CD4-positive, CD25-positive, alpha-beta regulatory T cell (primary cell): Measurements from ENCODE around the gene SUSD6. TPM values are rescaled to one million over a fixed set of nuclear protein-coding genes. Genes with fewer than 3 reads are reported as not detected.
"Not testable (repeated sequence)": the region's sequence is repeated elsewhere in the genome, so short reads cannot be mapped to it uniquely, and the experiment has no call there.

ENCODE experiments used
- ATAC-seq, 2 donors: fragments of 150-1000 bp; cut with Tn5 transposase; one replicate each; pipeline ENCODE4 v1.10.0; 2021; ENCODE audit warnings: low read depth in 2 of 2, moderate number of reproducible peaks in 2 of 2, moderate library complexity in 1 of 2
- DNase-seq, 3 donors: peaks; one replicate each; pipeline versions ENCODE4 v3.0.0 to v3.0.0-alpha.2; 2012 to 2022; ENCODE audit warnings: mixed read lengths in 1 of 3
- H3K27ac ChIP-seq: one replicate; pipeline ENCODE4 v1.7.0; 2013; ENCODE audit warnings: mild to moderate bottlenecking, low read length; ENCODE audit not compliant: insufficient read depth, poor library complexity, severe bottlenecking
- H3K27me3 ChIP-seq: one replicate; pipeline ENCODE4 v1.7.0; 2013; ENCODE audit warnings: low read length; ENCODE audit not compliant: control insufficient read depth, insufficient read depth
- H3K36me3 ChIP-seq: one replicate; pipeline ENCODE4 v1.7.0; 2013; ENCODE audit warnings: mild to moderate bottlenecking, low read length, moderate library complexity; ENCODE audit not compliant: control insufficient read depth, insufficient read depth
- H3K4me1 ChIP-seq: 2 replicates; pipeline ENCODE4 v1.7.0; 2013; ENCODE audit warnings: mild to moderate bottlenecking, low read length; ENCODE audit not compliant: insufficient read depth, control insufficient read depth, poor library complexity, severe bottlenecking
- H3K4me3 ChIP-seq: one replicate; pipeline ENCODE4 v1.7.0; 2013; ENCODE audit warnings: low read depth, mild to moderate bottlenecking, low read length, moderate library complexity
- H3K9me3 ChIP-seq, 2 experiments: 1 replicate in 1 of 2; 2 replicates in 1 of 2; pipeline ENCODE4 v1.7.0; 2013; ENCODE audit warnings: low read length in 2 of 2, mild to moderate bottlenecking in 1 of 2, moderate library complexity in 1 of 2; ENCODE audit not compliant: control insufficient read depth in 2 of 2
- H3K27ac Mint-ChIP-seq, 3 donors: one replicate each; pipeline ENCODE4 v1.8.0; 2020 to 2022; ENCODE audit warnings: mild to moderate bottlenecking in 3 of 3, mixed read lengths in 3 of 3, moderate library complexity in 2 of 3
- H3K27me3 Mint-ChIP-seq: one replicate; pipeline ENCODE4 v1.8.0; 2022; ENCODE audit warnings: mild to moderate bottlenecking, mixed read lengths
- H3K36me3 Mint-ChIP-seq: one replicate; pipeline ENCODE4 v1.8.0; 2020; ENCODE audit warnings: mixed read lengths
- H3K4me1 Mint-ChIP-seq, 4 donors: one replicate each; pipeline ENCODE4 v1.8.0; 2020 to 2022; ENCODE audit warnings: mixed read lengths in 4 of 4, mild to moderate bottlenecking in 1 of 4
- H3K4me3 Mint-ChIP-seq, 4 donors: one replicate each; pipeline ENCODE4 v1.8.0; 2020 to 2022; ENCODE audit warnings: mild to moderate bottlenecking in 4 of 4, mixed read lengths in 4 of 4, moderate library complexity in 3 of 4
- H3K9me3 Mint-ChIP-seq, 7 donors: one replicate each; pipeline ENCODE4 v1.8.0; 2020 to 2022; ENCODE audit warnings: mixed read lengths in 7 of 7, mild to moderate bottlenecking in 3 of 7, moderate library complexity in 2 of 7
- polyA plus RNA-seq, 4 donors: library from polyadenylated mRNA; unstranded; fragments of 300-500 nt; fragmentation: Illumina TruSeq; gene quantifications; one replicate each; pipeline ENCODE4 v1.2.3, GENCODE V29; 2021
- total RNA-seq: library from RNA; stranded (reverse); gene quantifications from one replicate; pipeline ENCODE4 v1.2.3, GENCODE V29; 2022

The SUSD6 gene
- total and polyA plus RNA-seq, 5 donors from 2014 or later: 7.7 to 101 (median 9.6) TPM

DNA sequence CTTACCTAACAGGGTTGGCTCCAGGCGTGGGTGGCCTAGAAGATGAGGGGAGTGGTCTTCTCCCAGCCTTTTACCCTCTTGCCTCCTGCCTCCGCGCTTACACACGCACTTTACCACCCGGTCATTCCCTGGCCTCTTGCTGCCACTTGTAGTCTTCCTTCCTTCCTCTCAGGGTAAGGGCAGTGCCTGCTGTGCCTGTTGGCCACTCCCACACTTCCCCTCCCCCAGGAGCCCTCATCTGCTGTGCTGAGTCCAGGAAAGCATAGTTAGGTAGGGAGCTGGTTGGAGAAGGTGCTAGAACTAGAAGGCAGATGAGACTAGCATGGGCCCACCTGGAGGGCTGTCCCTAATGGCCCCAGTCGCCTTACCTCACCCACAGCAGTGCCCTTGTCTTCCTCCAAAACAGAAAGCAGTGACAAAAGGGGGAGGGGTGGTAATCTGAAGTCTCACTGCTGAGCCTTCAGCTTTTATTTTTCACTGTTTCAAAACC lies 101.2 kb downstream of the SUSD6 start:
- peaks cover 5 to 49% (median 36%) of the 10 kb centered on the region in 4 donors for H3K4me1 Mint-ChIP-seq
- H3K36me3 Mint-ChIP-seq: peaks cover 39% of the 10 kb centered on the region
- no peaks in the 10 kb centered on the region for H3K9me3 Mint-ChIP-seq
- Histone ChIP-seq H3K27me3 (no peaks in the 10 kb centered on the region), H3K4me3 (no peak overlapping the region), H3K4me1 (peaks cover 25% of the 10 kb centered on the region), H3K9me3 (no peaks in the 10 kb centered on the region), H3K36me3 (peaks cover 53% of the 10 kb centered on the region), H3K27ac (no peak overlapping the region)
- peak overlapping the region in 2 of 3 donors; percentile 67 to 86 for H3K27ac Mint-ChIP-seq
- peak in 1 of 3 donors; percentile 77 for DNase-seq
- no peaks in the 10 kb centered on the region for H3K27me3 Mint-ChIP-seq
- peak overlapping the region in 2 of 4 donors; percentile 29 to 73 for H3K4me3 Mint-ChIP-seq
- no peak for ATAC-seq

DNA sequence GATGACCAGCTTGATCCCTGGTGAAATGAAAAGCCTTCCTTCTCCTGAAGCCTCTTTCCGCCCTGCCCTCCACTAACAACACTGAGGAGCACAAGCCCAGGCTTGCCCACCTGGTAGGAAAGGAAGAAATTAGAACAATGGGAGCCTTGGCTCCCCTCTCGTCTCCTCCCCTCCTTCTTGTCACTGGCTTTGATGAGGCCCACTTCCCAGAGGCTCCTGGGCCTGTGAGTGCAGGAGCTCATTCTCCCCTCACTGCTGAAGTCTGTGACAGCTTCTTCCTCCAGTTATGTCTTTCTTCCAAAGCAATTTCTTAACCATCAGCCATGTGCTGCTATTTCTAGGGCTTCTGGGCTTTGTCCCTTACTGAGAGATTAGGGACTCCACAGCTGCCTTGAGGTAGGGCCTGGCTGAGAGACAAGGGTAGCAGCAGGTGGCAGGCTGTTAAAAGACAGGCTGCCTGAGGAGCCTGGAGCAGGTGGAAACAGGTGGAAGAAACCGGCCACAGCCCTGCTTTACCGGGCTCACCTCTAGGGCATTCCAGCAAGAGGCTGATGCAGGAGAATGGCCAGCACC lies 101.9 kb downstream of the SUSD6 start:
- Mint-ChIP-seq H3K9me3 (no peaks in the 10 kb centered on the region), H3K27me3 (no peaks in the 10 kb centered on the region), H3K4me3 (no peak overlapping the region), H3K4me1 (peaks cover 5 to 49% (median 36%) of the 10 kb centered on the region in 4 donors), H3K27ac (peak overlapping the region in 2 of 3 donors; percentile 56 to 86), H3K36me3 (peaks cover 36% of the 10 kb centered on the region)
- Histone ChIP-seq H3K27me3 (no peaks in the 10 kb centered on the region), H3K9me3 (no peaks in the 10 kb centered on the region), H3K36me3 (peaks cover 47% of the 10 kb centered on the region), H3K4me1 (peaks cover 25% of the 10 kb centered on the region), H3K4me3 (no peak overlapping the region), H3K27ac (no peak overlapping the region)
- DNase-seq: no peak
- no peak for ATAC-seq

DNA sequence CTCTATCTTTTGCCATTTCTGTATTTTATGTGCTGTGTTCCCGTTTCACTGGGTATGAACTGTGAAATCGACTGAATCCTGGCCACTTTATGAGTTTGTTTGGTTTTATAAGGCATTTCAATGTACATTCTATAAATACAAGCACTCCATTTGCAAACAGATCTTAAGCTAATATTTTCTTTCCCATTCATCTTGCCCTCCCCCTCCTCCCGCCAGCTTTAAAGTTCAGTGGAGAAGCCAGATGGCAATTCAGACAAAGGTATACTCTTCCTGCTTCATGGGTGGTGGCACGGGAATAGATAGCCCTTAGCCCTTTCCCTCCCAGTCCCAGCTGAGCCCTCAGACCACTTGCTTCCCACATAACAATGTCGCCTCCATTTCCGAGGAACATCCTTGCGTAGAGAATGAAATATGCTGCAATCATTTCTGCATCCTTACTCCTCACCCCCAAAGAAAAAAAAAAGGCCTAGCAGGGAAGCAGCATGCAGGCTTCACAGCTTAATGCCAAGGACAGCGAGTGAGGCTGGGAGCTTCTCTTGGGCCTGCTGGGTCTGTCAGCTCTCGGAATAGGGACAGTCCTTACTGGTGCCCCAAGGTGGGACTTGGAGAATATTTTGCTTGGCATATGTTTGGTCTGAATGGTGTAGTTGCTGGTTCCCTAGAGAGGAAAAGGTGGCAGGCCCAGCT lies 102.7 kb downstream of the SUSD6 start:
- Mint-ChIP-seq H3K4me3 (no peak overlapping the region), H3K9me3 (no peaks in the 10 kb centered on the region), H3K27me3 (no peaks in the 10 kb centered on the region), H3K4me1 (peaks cover 5 to 46% (median 33%) of the 10 kb centered on the region in 4 donors), H3K36me3 (peaks cover 30% of the 10 kb centered on the region), H3K27ac (peak overlapping the region in 2 of 3 donors; percentile 6 to 56)
- Histone ChIP-seq H3K4me1 (peaks cover 25% of the 10 kb centered on the region), H3K36me3 (peaks cover 40% of the 10 kb centered on the region), H3K9me3 (no peaks in the 10 kb centered on the region), H3K27me3 (no peaks in the 10 kb centered on the region), H3K4me3 (no peak overlapping the region), H3K27ac (no peak overlapping the region)
- no peak for DNase-seq
- ATAC-seq: no peak

- Mint-ChIP-seq H3K4me3 (peak overlapping the region in 1 of 4 donors; percentile 19), H3K4me1 (peaks cover 5 to 41% (median 26%) of the 10 kb centered on the region in 4 donors), H3K9me3 (no peaks in the 10 kb centered on the region), H3K27ac (peak overlapping the region; percentile 8 to 17 (median 17)), H3K36me3 (peaks cover 21% of the 10 kb centered on the region), H3K27me3 (no peaks in the 10 kb centered on the region)
- Histone ChIP-seq H3K9me3 (no peaks in the 10 kb centered on the region), H3K36me3 (peaks cover 22% of the 10 kb centered on the region), H3K4me3 (no peak overlapping the region), H3K27me3 (no peaks in the 10 kb centered on the region), H3K27ac (no peak overlapping the region), H3K4me1 (peaks cover 25% of the 10 kb centered on the region)
- peak in 1 of 2 donors; percentile 10 for ATAC-seq
- no peak for DNase-seq
These were observed 104.5 kb downstream of the SUSD6 start for GRCh38 chr14:69715725-69716477.

- Histone ChIP-seq H3K9me3 (no peaks in the 10 kb centered on the region), H3K4me1 (peaks cover 25% of the 10 kb centered on the region), H3K27me3 (no peaks in the 10 kb centered on the region), H3K4me3 (no peak overlapping the region), H3K36me3 (peaks cover 15% of the 10 kb centered on the region), H3K27ac (no peak overlapping the region)
- ATAC-seq (peak; percentile 71 to 80), DNase-seq (peak in 1 of 3 donors; percentile 79)
- H3K4me3 Mint-ChIP-seq: peak overlapping the region in 1 of 4 donors; percentile 19
- peak overlapping the region; percentile 17 to 83 (median 28) for H3K27ac Mint-ChIP-seq
- no peaks in the 10 kb centered on the region for H3K27me3 Mint-ChIP-seq
- peaks cover 15% of the 10 kb centered on the region for H3K36me3 Mint-ChIP-seq
- no peaks in the 10 kb centered on the region for H3K9me3 Mint-ChIP-seq
- H3K4me1 Mint-ChIP-seq: peaks cover 5 to 37% (median 23%) of the 10 kb centered on the region in 4 donors
These were observed 105.2 kb downstream of the SUSD6 start for GRCh38 chr14:69716478-69717187.

DNA sequence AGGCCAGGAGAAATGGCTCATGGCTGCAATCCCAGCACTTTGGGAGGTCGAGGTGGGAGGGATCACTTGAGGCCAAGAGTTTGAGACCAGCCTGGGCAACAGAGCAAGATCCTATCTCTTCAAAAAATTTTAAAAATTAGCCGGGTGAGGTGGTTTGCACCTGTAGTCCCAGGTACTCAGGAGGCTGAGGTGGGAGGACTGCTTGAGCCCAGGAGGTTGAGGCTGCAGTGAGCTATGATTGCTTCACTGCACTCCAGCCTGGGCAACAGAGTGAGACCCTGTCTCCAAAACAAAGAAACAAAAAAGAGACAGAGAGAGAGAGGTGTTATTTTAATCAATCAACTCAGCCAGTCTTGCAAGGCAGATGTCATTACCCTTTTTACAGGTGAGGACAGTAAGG lies 107.2 kb downstream of the SUSD6 start:
- not testable (repeated sequence) for H3K4me3 ChIP-seq, DNase-seq, H3K36me3 ChIP-seq, H3K27ac ChIP-seq, H3K36me3 Mint-ChIP-seq, H3K9me3 Mint-ChIP-seq, H3K27me3 ChIP-seq, H3K9me3 ChIP-seq, H3K27me3 Mint-ChIP-seq, ATAC-seq, H3K4me3 Mint-ChIP-seq
- peaks cover 0 to 21% (median 13%) of the 10 kb centered on the region in 4 donors for H3K4me1 Mint-ChIP-seq
- peaks cover 10% of the 10 kb centered on the region for H3K4me1 ChIP-seq
- peak overlapping the region in 2 of 3 donors; percentile 19 to 65 for H3K27ac Mint-ChIP-seq

DNA sequence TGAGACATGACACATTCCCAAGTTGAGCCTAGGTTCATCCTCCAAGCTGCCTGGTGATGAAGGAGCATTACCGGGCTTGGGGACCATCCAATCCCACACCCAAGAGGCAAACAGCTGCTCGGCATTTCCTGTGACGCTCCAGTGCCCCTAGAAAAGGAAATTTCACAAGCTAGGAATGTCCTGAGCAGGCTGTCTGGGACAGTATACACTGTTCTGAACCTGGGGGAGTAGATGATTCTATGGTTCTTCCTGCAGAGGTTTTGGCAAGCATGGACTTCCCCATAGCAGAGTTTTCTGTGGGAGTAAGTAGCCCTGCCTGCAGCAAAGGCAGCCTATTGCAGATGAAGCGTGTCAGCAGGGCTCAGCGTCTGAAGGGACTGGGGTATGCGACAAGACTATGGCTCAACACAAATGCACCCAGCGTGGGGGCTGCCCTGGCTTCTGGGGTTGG lies 108.1 kb downstream of the SUSD6 start:
- ATAC-seq: no peak
- peak overlapping the region in 1 of 3 donors; percentile 19 for H3K27ac Mint-ChIP-seq

More for the DNA sequence above, 108.1 kb downstream of the SUSD6 start:
- Mint-ChIP-seq H3K27me3 (no peaks in the 10 kb centered on the region), H3K4me3 (peak overlapping the region in 1 of 4 donors; percentile 90), H3K9me3 (no peaks in the 10 kb centered on the region), H3K36me3 (peaks cover 3% of the 10 kb centered on the region), H3K4me1 (peaks cover 0 to 21% (median 10%) of the 10 kb centered on the region in 4 donors)
- DNase-seq: no peak
- Histone ChIP-seq H3K9me3 (no peaks in the 10 kb centered on the region), H3K27me3 (no peaks in the 10 kb centered on the region), H3K36me3 (no peaks in the 10 kb centered on the region), H3K27ac (no peak overlapping the region), H3K4me3 (no peak overlapping the region), H3K4me1 (peaks cover 10% of the 10 kb centered on the region)
